Body of pancreas (tissue), 4 donors: ENCODE measurements around the gene MAP1B. TPM values are rescaled to one million over a fixed set of nuclear protein-coding genes. Genes with fewer than 3 reads are reported as not detected.

Source experiments
- ATAC-seq: fragments of 150-250 bp; one replicate; pipeline ENCODE4 v1.9.1; 2016
- DNase-seq, 4 donors: peaks; one replicate each; pipeline ENCODE4 v3.0.0-alpha.2; 2019
- H3K27ac ChIP-seq, 4 donors: fragments of 200-600 bp; sonication (generic); 1 replicate in 3 of 4; 2 replicates in 1 of 4; pipeline versions ENCODE4 v1.5.1 to v1.6.1; 2016 to 2019; ENCODE audit warnings: mild to moderate bottlenecking in 1 of 4, mixed read lengths in 1 of 4, moderate library complexity in 1 of 4
- H3K27me3 ChIP-seq, 2 donors: fragments of 200-600 bp; sonication (generic); one replicate each; pipeline ENCODE4 v1.6.0; 2016; ENCODE audit warnings: mild to moderate bottlenecking in 1 of 2
- H3K36me3 ChIP-seq, 2 donors: fragments of 200-600 bp; sonication (generic); replicated peaks in 1 of 2; 2 replicates each; pipeline ENCODE4 v1.5.1; 2016; ENCODE audit warnings: low read depth in 2 of 2; ENCODE audit not compliant: insufficient read depth in 1 of 2
- H3K4me1 ChIP-seq: fragments of 200-600 bp; sonication (generic); one replicate; pipeline ENCODE4 v1.6.0; 2016
- H3K4me3 ChIP-seq, 2 donors: fragments of 200-600 bp; sonication (generic); 1 replicate in 1 of 2; 2 replicates in 1 of 2; pipeline ENCODE4 v1.5.1; 2016 to 2019
- H3K9me3 ChIP-seq, 3 donors: fragments of 200-600 bp; sonication (generic); 1 replicate in 2 of 3; 2 replicates in 1 of 3; pipeline ENCODE4 v1.5.1; 2016
- CTCF ChIP-seq, 7 experiments: fragments of 450-650 bp in 4 of 7; fragments of 200-600 bp in 3 of 7; sonication (generic) in 3 of 7; IDR thresholded peaks; one replicate each; pipeline ENCODE4 v1.5.1; 2016 to 2019; ENCODE audit warnings: antibody characterized with exemption in 7 of 7
- POLR2A ChIP-seq, 3 donors: fragments of 450-650 bp; IDR thresholded peaks; one replicate each; pipeline ENCODE4 v1.6.1; 2016; ENCODE audit warnings: antibody characterized with exemption in 3 of 3, mild to moderate bottlenecking in 2 of 3
- WGBS, 2 donors: methylation state at CpG; one replicate each; pipeline ENCODE4 v1.1.5; 2017; 5-methylcytosine and 5-hydroxymethylcytosine counted together
- intact Hi-C: fragments of 100-400 bp; cut with DNase I; formaldehyde crosslinking; loops from one replicate; pipeline ENCODE4 v1.15.1; 2023
- total RNA-seq, 2 donors: library from RNA; depleted of rRNA; stranded (reverse); fragments of >200 nt; gene quantifications; one replicate each; pipeline ENCODE4 v1.1.0, GENCODE V29; 2016

Gene MAP1B
- total RNA-seq, 2 donors from 2014 or later, result 30.4 to 69.9 TPM

- TF ChIP-seq CTCF (IDR thresholded peaks at IDR 0.05), result no peak
- no peak for TF ChIP-seq POLR2A (IDR thresholded peaks at IDR 0.05)
- DNase-seq (no peak), ATAC-seq (no peak)
- H3K4me1 ChIP-seq, result peaks cover 13% of the 10 kb centered on the region
- no peak overlapping the region for H3K27ac ChIP-seq
- H3K27me3 ChIP-seq, result no peaks in the 10 kb centered on the region
- intact Hi-C loops, result no loop called here
- no peaks in the 10 kb centered on the region for H3K36me3 ChIP-seq
- H3K9me3 ChIP-seq, result no peaks in the 10 kb centered on the region
- no peak overlapping the region for H3K4me3 ChIP-seq
Observed at GRCh38 chr5:72252008-72252407, 144.7 kb downstream of the MAP1B start.

DNA sequence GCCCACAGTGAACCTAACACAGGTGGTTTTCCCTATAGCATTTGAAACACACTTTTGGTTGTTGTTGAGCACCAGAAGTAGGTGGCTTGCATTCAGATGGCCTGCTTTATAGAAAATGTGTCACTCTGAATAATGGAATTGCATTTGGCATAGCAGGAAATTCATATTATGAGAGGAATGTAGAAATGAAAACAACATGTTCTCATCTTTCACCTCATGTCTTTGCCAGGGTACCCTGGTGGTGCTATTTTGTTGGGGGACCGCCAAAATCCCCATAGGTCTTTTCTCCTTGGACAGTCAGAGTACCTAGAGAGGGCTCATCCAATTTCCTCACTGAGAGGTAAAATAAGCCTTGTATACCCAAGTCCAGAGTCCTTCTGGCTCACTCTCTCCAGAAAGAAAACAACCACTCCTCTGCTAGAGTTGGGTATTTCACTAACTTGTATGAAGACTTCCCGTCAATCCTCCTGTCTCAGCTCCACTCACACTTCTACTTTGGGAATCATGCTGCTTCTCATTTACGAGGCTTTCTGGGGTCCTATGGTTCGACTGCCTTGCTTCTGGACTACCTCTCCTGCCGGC lies 145.4 kb downstream of the MAP1B start:
- Histone ChIP-seq H3K27me3 (no peaks in the 10 kb centered on the region), H3K4me3 (no peak overlapping the region), H3K9me3 (no peaks in the 10 kb centered on the region), H3K4me1 (peaks cover 13% of the 10 kb centered on the region), H3K27ac (no peak overlapping the region), H3K36me3 (no peaks in the 10 kb centered on the region)
- WGBS, 2 donors, result 95% methylated on average over 5 of the region's 5 CpGs
- intact Hi-C loops, result no loop called here
- TF ChIP-seq CTCF (IDR thresholded peaks at IDR 0.05) (no peak), POLR2A (IDR thresholded peaks at IDR 0.05) (no peak)
- no peak for DNase-seq
- ATAC-seq, result no peak

- intact Hi-C loops, result no loop called here
- Histone ChIP-seq H3K27ac (no peak overlapping the region), H3K4me1 (peaks cover 5% of the 10 kb centered on the region), H3K4me3 (no peak overlapping the region), H3K9me3 (no peaks in the 10 kb centered on the region), H3K36me3 (no peaks in the 10 kb centered on the region), H3K27me3 (no peaks in the 10 kb centered on the region)
- no peak for DNase-seq
- no peak for ATAC-seq
- TF ChIP-seq POLR2A (IDR thresholded peaks at IDR 0.05) (no peak), CTCF (IDR thresholded peaks at IDR 0.05) (no peak)
- 96% methylated on average over 3 of the region's 3 CpGs for WGBS, 2 donors
Observed at GRCh38 chr5:72255237-72255636, 148.0 kb downstream of the MAP1B start.

GRCh38 chr5:72255670-72256069 lies 148.4 kb downstream of the MAP1B start:
- H3K27me3 ChIP-seq, result no peaks in the 10 kb centered on the region
- DNase-seq (no peak), ATAC-seq (no peak)
- WGBS, 2 donors, result 46 to 59% methylated on average over 2 of the region's 2 CpGs
- no peak overlapping the region for H3K4me3 ChIP-seq
- no peaks in the 10 kb centered on the region for H3K36me3 ChIP-seq
- no peaks in the 10 kb centered on the region for H3K9me3 ChIP-seq
- TF ChIP-seq POLR2A (IDR thresholded peaks at IDR 0.05) (no peak), CTCF (IDR thresholded peaks at IDR 0.05) (no peak)
- no peak overlapping the region for H3K27ac ChIP-seq
- intact Hi-C loops, result no loop called here
- peaks cover 5% of the 10 kb centered on the region for H3K4me1 ChIP-seq

- no peak for ATAC-seq
- intact Hi-C loops, result no loop called here
- TF ChIP-seq CTCF (IDR thresholded peaks at IDR 0.05) (no peak), POLR2A (IDR thresholded peaks at IDR 0.05) (no peak)
Observed at GRCh38 chr5:72256536-72256935, 149.3 kb downstream of the MAP1B start.

More at GRCh38 chr5:72256536-72256935, 149.3 kb downstream of the MAP1B start:
- DNase-seq, result no peak
- no peak overlapping the region for H3K27ac ChIP-seq
- H3K9me3 ChIP-seq, result no peaks in the 10 kb centered on the region
- no peak overlapping the region for H3K4me3 ChIP-seq
- H3K27me3 ChIP-seq, result no peaks in the 10 kb centered on the region
- 78 to 83% methylated on average over 2 of the region's 2 CpGs for WGBS, 2 donors
- H3K4me1 ChIP-seq, result peaks cover 5% of the 10 kb centered on the region
- H3K36me3 ChIP-seq, result no peaks in the 10 kb centered on the region
